CMK (cell line): ENCODE results near the gene AMN.
"Not testable (repeated sequence)": the region's sequence is repeated elsewhere in the genome, so short reads cannot be mapped to it uniquely, and the experiment has no call there.

Experiments
- DNase-seq: peaks from one replicate; pipeline ENCODE4 v3.0.0-alpha.2; 2010; ENCODE audit warnings: low read depth

The AMN gene

GRCh38 chr14:102913341-102914211 lies 8.9 kb upstream of the AMN start:
- no peak for DNase-seq

GRCh38 chr14:102914474-102915291 lies 7.8 kb upstream of the AMN start:
- no peak for DNase-seq

- DNase-seq: no peak
Observed at GRCh38 chr14:102915292-102916110, 7.0 kb upstream of the AMN start.

GRCh38 chr14:102916347-102917055 lies 6.0 kb upstream of the AMN start:
- DNase-seq: no peak

- no peak for DNase-seq
Observed at GRCh38 chr14:102917056-102917385, 5.4 kb upstream of the AMN start.

GRCh38 chr14:102917469-102918211 lies 4.8 kb upstream of the AMN start:
- DNase-seq: no peak

- no peak for DNase-seq
Observed at GRCh38 chr14:102918438-102918837, 4.0 kb upstream of the AMN start.

GRCh38 chr14:102920273-102920997 lies 2.0 kb upstream of the AMN start:
- DNase-seq: no peak

- no peak for DNase-seq
Observed at GRCh38 chr14:102920998-102921304, 1.5 kb upstream of the AMN start.

GRCh38 chr14:102923201-102923924 lies 900 bp downstream of the AMN start:
- DNase-seq: no peak

- DNase-seq: no peak
Observed at GRCh38 chr14:102923925-102924486, 1.5 kb downstream of the AMN start.

- DNase-seq: no peak
Observed at GRCh38 chr14:102924632-102925588, 2.4 kb downstream of the AMN start.

- no peak for DNase-seq
Observed at GRCh38 chr14:102925646-102926045, 3.2 kb downstream of the AMN start.

- DNase-seq: no peak
Observed at GRCh38 chr14:102926104-102926503, 3.6 kb downstream of the AMN start.

GRCh38 chr14:102926840-102927239 lies 4.4 kb downstream of the AMN start:
- DNase-seq: not testable (repeated sequence)

- no peak for DNase-seq
Observed at GRCh38 chr14:102927346-102927877, 4.9 kb downstream of the AMN start.

- DNase-seq: no peak
Observed at GRCh38 chr14:102927878-102928411, 5.5 kb downstream of the AMN start.
